HFFc6 (cell line): Measurements from ENCODE around the gene DALRD3. TPM values are rescaled to one million over a fixed set of nuclear protein-coding genes. Genes with fewer than 3 reads are reported as not detected.
A peak's percentile ranks its signal among the peaks of the same experiment; 100 is the strongest.

ENCODE experiments used
- DNase-seq: peaks from one replicate; pipeline ENCODE4 v3.0.0-alpha.2; 2018
- H3K27ac Mint-ChIP-seq: 2 replicates; pipeline ENCODE4 v1.8.0; 2020; ENCODE audit warnings: mild to moderate bottlenecking, mixed read lengths
- H3K27me3 Mint-ChIP-seq: 2 replicates; pipeline ENCODE4 v1.8.0; 2021; ENCODE audit warnings: mild to moderate bottlenecking, moderate library complexity, mixed read lengths; ENCODE audit not compliant: insufficient read depth
- H3K36me3 Mint-ChIP-seq: 2 replicates; pipeline ENCODE4 v1.8.0; 2021; ENCODE audit warnings: low read depth, mixed read lengths
- H3K4me1 Mint-ChIP-seq: 2 replicates; pipeline ENCODE4 v1.8.0; 2020; ENCODE audit warnings: low read depth, mixed read lengths
- H3K4me3 Mint-ChIP-seq: 2 replicates; pipeline ENCODE4 v1.8.0; 2020; ENCODE audit warnings: mild to moderate bottlenecking, moderate library complexity, mixed read lengths
- H3K9me3 Mint-ChIP-seq: 2 replicates; pipeline ENCODE4 v1.8.0; 2020; ENCODE audit warnings: mild to moderate bottlenecking, mixed read lengths
- total RNA-seq, 6 experiments: library from RNA; stranded (reverse); fragmentation: NEBNext Ultra II Directional; extraction: Animal tissue kit (Norgen Biotek cat#: 25700); gene quantifications; 2 replicates in 1 of 6; 3 replicates in 5 of 6; pipeline ENCODE4 v1.2.3, GENCODE V29; 2021
- TF ChIP-seq, protein P1 (sequence below): fragments of 200-600 bp; sonication (generic); IDR thresholded peaks from 2 replicates; pipeline ENCODE4 v1.5.0; 2021; ENCODE audit warnings: antibody characterized with exemption, mild to moderate bottlenecking

Gene DALRD3
- total RNA-seq, 6 experiments from 2014 or later, result 25.3 to 33.9 (median 29.5) TPM

DNA sequence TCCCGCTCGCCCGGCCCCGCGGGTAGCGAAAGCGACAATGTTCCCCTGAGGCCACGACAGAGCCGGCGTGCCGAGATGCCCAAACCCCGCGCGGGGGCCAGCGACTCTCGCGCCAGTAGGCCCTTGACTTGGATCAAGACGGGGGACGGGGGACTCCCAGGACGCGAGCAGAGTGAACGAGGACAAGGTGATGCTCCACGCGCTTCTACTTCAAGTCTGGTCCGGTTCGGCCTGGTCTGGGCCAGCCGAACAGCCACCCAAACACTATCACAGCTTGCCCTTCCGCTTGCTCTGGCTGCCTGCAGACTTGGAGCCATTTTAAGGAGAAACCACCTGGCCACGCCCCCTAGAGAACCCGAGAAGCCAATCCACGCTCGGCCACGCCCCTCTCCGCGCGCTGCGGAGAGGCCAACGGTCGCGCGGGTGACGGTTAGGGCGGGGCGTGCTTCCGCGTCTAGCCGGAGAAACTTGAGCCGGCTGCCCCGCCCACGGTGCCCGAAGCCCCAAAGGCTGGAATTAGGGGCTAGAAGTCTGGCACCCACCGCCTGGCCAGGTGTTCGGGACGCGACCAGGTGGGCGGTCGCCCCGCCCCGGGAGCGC, 2.9 kb upstream of the DALRD3 start:
- Mint-ChIP-seq H3K4me3 (peak overlapping the region; percentile 94), H3K4me1 (peaks cover 49% of the 10 kb centered on the region), H3K36me3 (peaks cover 35% of the 10 kb centered on the region), H3K27me3 (peaks cover 8% of the 10 kb centered on the region), H3K27ac (peak overlapping the region; percentile 95), H3K9me3 (no peaks in the 10 kb centered on the region)
- TF ChIP-seq, protein P1, sequence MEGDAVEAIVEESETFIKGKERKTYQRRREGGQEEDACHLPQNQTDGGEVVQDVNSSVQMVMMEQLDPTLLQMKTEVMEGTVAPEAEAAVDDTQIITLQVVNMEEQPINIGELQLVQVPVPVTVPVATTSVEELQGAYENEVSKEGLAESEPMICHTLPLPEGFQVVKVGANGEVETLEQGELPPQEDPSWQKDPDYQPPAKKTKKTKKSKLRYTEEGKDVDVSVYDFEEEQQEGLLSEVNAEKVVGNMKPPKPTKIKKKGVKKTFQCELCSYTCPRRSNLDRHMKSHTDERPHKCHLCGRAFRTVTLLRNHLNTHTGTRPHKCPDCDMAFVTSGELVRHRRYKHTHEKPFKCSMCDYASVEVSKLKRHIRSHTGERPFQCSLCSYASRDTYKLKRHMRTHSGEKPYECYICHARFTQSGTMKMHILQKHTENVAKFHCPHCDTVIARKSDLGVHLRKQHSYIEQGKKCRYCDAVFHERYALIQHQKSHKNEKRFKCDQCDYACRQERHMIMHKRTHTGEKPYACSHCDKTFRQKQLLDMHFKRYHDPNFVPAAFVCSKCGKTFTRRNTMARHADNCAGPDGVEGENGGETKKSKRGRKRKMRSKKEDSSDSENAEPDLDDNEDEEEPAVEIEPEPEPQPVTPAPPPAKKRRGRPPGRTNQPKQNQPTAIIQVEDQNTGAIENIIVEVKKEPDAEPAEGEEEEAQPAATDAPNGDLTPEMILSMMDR, result no peak
- DNase-seq, result peak; percentile 97

DNA sequence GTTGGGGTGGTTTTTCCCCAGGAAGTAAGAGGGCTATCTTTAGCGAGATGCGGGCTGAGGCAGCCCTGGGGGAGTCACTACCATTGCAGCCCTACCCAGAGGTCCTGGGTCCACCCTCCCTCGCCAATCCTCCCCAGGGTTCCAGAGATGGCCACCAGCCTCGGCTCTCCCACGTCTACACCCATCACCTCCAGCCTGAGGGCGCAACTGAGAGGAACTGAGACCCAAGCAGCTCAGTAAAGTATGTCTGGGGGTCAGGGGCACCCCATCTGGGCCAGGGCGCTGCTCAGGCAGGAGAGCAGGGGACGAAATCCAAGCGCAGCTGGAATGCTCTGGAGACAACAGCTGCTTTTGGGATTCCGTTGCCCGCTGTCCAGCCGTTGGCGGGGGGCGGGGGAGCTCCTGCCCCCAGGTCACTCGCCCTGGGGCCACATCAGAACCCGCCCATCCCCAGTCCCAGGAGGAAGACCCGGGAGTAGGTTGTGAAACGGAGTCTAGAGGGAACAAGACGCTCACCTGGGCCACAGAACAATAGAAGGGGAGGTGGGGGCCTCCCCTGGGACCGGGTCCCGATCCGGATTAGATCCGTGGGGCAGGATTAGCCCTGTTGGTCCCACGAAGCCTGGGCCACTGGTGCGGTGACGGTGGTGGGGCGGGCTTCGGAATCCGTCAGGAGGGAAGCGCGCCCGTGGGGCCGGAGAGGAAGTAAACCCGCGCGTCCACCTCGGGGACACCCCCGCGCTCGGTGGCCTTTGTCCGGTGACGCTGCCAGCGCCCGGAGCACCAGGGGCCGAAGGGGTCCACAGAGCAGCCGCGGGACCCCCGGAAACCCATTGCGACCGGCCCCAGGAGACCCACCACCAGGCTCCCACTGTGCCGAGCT, 2.2 kb upstream of the DALRD3 start:
- no peak for DNase-seq
- TF ChIP-seq, protein P1, result no peak
- Mint-ChIP-seq H3K9me3 (no peaks in the 10 kb centered on the region), H3K27ac (peak overlapping the region; percentile 95), H3K4me3 (peak overlapping the region; percentile 94), H3K36me3 (peaks cover 34% of the 10 kb centered on the region), H3K4me1 (peaks cover 52% of the 10 kb centered on the region), H3K27me3 (peaks cover 5% of the 10 kb centered on the region)

DNA sequence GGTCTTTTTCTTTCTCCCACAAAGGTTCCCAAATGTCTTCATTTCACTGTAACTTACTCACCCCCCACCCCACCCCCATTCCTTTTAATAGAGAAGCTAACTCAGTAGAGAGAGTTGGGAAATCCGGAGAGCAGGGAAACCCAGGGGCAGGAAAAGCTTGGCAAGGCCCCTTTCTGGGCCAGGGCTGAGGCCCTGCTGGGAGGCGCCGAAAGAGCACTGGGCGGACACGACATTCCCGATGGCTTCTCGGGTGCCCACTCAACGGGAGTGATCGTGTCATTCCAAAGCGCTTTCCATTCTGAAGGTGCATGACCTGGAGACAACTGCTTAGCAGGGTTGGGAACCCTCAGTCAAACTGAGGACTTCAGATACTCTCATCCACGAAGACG, 1.6 kb upstream of the DALRD3 start:
- Mint-ChIP-seq H3K27me3 (peaks cover 2% of the 10 kb centered on the region), H3K36me3 (peaks cover 37% of the 10 kb centered on the region), H3K27ac (peak overlapping the region; percentile 95), H3K4me3 (peak overlapping the region; percentile 94), H3K9me3 (no peaks in the 10 kb centered on the region), H3K4me1 (peaks cover 49% of the 10 kb centered on the region)
- no peak for DNase-seq
- TF ChIP-seq, protein P1, result no peak

DNA sequence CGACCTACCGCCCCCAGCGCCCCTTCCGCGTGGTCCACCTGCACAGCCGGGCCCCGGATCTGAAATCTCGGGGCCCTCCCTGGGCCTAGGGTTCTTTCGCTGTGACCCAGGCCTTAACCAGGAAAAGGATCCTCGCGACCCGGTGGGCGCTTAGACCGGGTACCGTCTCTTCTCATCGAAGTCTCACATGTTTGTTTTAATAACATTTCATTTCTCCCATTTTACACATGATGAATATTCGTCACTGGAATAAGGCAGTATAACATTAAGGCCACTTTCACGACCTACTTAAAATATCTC, 277 bp upstream of the DALRD3 start:
- H3K4me3 Mint-ChIP-seq, result peak overlapping the region; percentile 87
- H3K4me1 Mint-ChIP-seq, result peaks cover 36% of the 10 kb centered on the region
- no peak for DNase-seq
- H3K36me3 Mint-ChIP-seq, result peaks cover 27% of the 10 kb centered on the region
- TF ChIP-seq, protein P1, result no peak
- no peaks in the 10 kb centered on the region for H3K9me3 Mint-ChIP-seq
- peak overlapping the region; percentile 88 for H3K27ac Mint-ChIP-seq
- peaks cover 5% of the 10 kb centered on the region for H3K27me3 Mint-ChIP-seq

DNA sequence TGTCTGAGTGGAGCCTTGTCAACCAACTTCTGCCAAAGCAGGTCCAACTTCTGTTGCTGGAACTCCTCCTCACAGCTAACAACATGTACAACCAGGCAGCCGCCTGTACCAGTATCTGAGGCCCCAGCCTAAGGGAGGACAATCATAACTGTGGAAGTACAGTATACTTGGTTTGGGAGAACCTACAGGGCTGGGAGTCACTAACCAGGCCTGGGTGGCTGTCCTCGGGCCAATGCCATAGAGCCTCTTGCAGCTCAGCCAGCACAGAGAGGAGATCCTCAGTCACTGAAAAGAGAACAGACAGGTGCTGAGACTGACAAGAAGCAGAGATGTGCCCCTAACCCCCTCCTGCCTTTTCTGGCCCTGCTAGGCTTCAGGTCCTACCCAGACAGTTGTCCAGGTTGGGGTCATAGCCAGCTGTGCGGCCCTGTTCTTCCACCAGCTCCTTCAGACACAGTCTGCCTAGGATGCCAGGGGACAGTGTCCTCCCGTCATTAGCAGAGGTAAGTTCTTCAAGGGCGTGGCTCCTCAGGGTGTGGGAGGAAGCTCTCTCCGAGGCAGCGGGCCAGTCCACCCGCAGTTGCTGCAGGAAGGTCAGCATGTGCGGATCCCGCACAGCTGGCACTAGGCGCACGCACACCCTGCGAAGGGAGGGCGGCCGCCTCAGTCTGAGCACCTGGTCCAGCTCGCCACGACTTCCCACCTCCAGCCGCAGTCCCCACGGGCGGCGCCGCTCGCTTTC, 980 bp downstream of the DALRD3 start:
- Mint-ChIP-seq H3K36me3 (peaks cover 18% of the 10 kb centered on the region), H3K4me3 (peak overlapping the region; percentile 87), H3K9me3 (no peaks in the 10 kb centered on the region), H3K27me3 (peaks cover 5% of the 10 kb centered on the region), H3K4me1 (peaks cover 27% of the 10 kb centered on the region; the same call in 1 of the 2 replicates), H3K27ac (peak overlapping the region; percentile 68)
- no peak for DNase-seq
- TF ChIP-seq, protein P1, result no peak
